GM23338 (cell line): ENCODE measurements around the gene SULT6B1. TPM values are rescaled to one million over a fixed set of nuclear protein-coding genes. Genes with fewer than 3 reads are reported as not detected.

Experiments
- polyA plus RNA-seq: library from polyadenylated mRNA; unstranded; fragments of >200 nt; fragmentation: Nextera tagmentation; extraction: Ambion mirVana; gene quantifications from 2 replicates; pipeline ENCODE4 v1.2.1, GENCODE V29; 2016
- total RNA-seq: library from RNA; depleted of rRNA; stranded (reverse); fragments of >200 nt; shearing (Covaris generic); gene quantifications from 2 replicates; pipeline ENCODE4 v1.2.3, GENCODE V29; 2014; rRNA removed

The SULT6B1 gene
- total and polyA plus RNA-seq, 2 experiments from 2014 or later: not detected

Other genes with a start within 250 kb of the SULT6B1 start
- 34.0 and 34.5 TPM in 2 replicates for gene STRN, start 222.1 kb downstream of the SULT6B1 start, total RNA-seq
- gene STRN, start 222.1 kb downstream of the SULT6B1 start, polyA plus RNA-seq: 15.0 and 16.1 TPM in 2 replicates
- 13.7 and 18.8 TPM in 2 replicates for gene HEATR5B, start 104.3 kb downstream of the SULT6B1 start, total RNA-seq
- gene HEATR5B, start 104.3 kb downstream of the SULT6B1 start, polyA plus RNA-seq: 2.7 and 4.0 TPM in 2 replicates
- gene GPATCH11, start 104.2 kb downstream of the SULT6B1 start, total RNA-seq: 2.8 and 3.5 TPM in 2 replicates
- gene GPATCH11, start 104.2 kb downstream of the SULT6B1 start, polyA plus RNA-seq: 4.3 and 8.0 TPM in 2 replicates
- gene EIF2AK2, start 31.7 kb downstream of the SULT6B1 start, total RNA-seq: 35.5 and 37.6 TPM in 2 replicates
- gene EIF2AK2, start 31.7 kb downstream of the SULT6B1 start, polyA plus RNA-seq: 23.9 and 33.8 TPM in 2 replicates
- 78.4 and 83.6 TPM in 2 replicates for gene CEBPZOS, start 7.8 kb upstream of the SULT6B1 start, total RNA-seq
- 176 and 191 TPM in 2 replicates for gene CEBPZOS, start 7.8 kb upstream of the SULT6B1 start, polyA plus RNA-seq
- 133 and 135 TPM in 2 replicates for gene CEBPZ, start 42.9 kb upstream of the SULT6B1 start, total RNA-seq
- 173 and 185 TPM in 2 replicates for gene CEBPZ, start 42.9 kb upstream of the SULT6B1 start, polyA plus RNA-seq
- gene NDUFAF7, start 43.0 kb upstream of the SULT6B1 start, total RNA-seq: 47.4 and 52.8 TPM in 2 replicates
- gene NDUFAF7, start 43.0 kb upstream of the SULT6B1 start, polyA plus RNA-seq: 44.3 and 58.2 TPM in 2 replicates
- 50.9 and 77.0 TPM in 2 replicates for gene PRKD3, start 136.2 kb upstream of the SULT6B1 start, total RNA-seq
- 58.9 and 59.7 TPM in 2 replicates for gene PRKD3, start 136.2 kb upstream of the SULT6B1 start, polyA plus RNA-seq
- gene QPCT, start 156.0 kb upstream of the SULT6B1 start, total RNA-seq: 13.2 and 16.5 TPM in 2 replicates
- gene QPCT, start 156.0 kb upstream of the SULT6B1 start, polyA plus RNA-seq: 12.1 and 13.2 TPM in 2 replicates